ENCODE data around the gene TUBB2B. TPM values are rescaled to one million over a fixed set of nuclear protein-coding genes. Genes with fewer than 3 reads are reported as not detected.

The TUBB2B gene
- polyA plus RNA-seq (ENCODE audit: insufficient read length), result 60.2 TPM

GRCh38 chr6:3227363-3228045, at the start of gene TUBB2B:
TSS of gene TUBB2B (minus strand) at chr6:3227653. CDS start at chr6:3227543, 110 bp downstream.
- no peak for DNase-seq (ENCODE audit: low read depth)

GRCh38 chr6:3277251-3277650, 49.8 kb upstream of the TUBB2B start:
- no peak for DNase-seq (ENCODE audit: low read depth)

- DNase-seq (ENCODE audit: low read depth), result no peak
These were observed 49.0 kb upstream of the TUBB2B start for GRCh38 chr6:3276174-3277167.

GRCh38 chr6:3273707-3274521, 46.5 kb upstream of the TUBB2B start:
- no peak for DNase-seq (ENCODE audit: low read depth)

- no peak for DNase-seq (ENCODE audit: low read depth)
These were observed 45.6 kb upstream of the TUBB2B start for GRCh38 chr6:3272911-3273547.

GRCh38 chr6:3271756-3272155, 44.3 kb upstream of the TUBB2B start:
- DNase-seq (ENCODE audit: low read depth), result no peak

- no peak for DNase-seq (ENCODE audit: low read depth)
These were observed 42.8 kb upstream of the TUBB2B start for GRCh38 chr6:3270258-3270657.

GRCh38 chr6:3269281-3269975, 42.0 kb upstream of the TUBB2B start:
- no peak for DNase-seq (ENCODE audit: low read depth)

- no peak for DNase-seq (ENCODE audit: low read depth)
These were observed 41.2 kb upstream of the TUBB2B start for GRCh38 chr6:3268680-3269079.

GRCh38 chr6:3267162-3267561, 39.7 kb upstream of the TUBB2B start:
- no peak for DNase-seq (ENCODE audit: low read depth)

- no peak for DNase-seq (ENCODE audit: low read depth)
These were observed 38.7 kb upstream of the TUBB2B start for GRCh38 chr6:3266170-3266569.

GRCh38 chr6:3265671-3266070, 38.2 kb upstream of the TUBB2B start:
- no peak for DNase-seq (ENCODE audit: low read depth)

- no peak for DNase-seq (ENCODE audit: low read depth)
These were observed 36.9 kb upstream of the TUBB2B start for GRCh38 chr6:3264356-3264755.

GRCh38 chr6:3263096-3263495, 35.6 kb upstream of the TUBB2B start:
- DNase-seq (ENCODE audit: low read depth), result no peak

GRCh38 chr6:3261921-3262320, 34.5 kb upstream of the TUBB2B start:
- DNase-seq (ENCODE audit: low read depth), result no peak

GRCh38 chr6:3261518-3261820, 34.0 kb upstream of the TUBB2B start:
- no peak for DNase-seq (ENCODE audit: low read depth)

GRCh38 chr6:3260772-3261517, 33.5 kb upstream of the TUBB2B start:
- no peak for DNase-seq (ENCODE audit: low read depth)

- no peak for DNase-seq (ENCODE audit: low read depth)
These were observed 32.8 kb upstream of the TUBB2B start for GRCh38 chr6:3260296-3260695.

GRCh38 chr6:3259491-3259958, 32.1 kb upstream of the TUBB2B start:
- no peak for DNase-seq (ENCODE audit: low read depth)
